ENCODE data around the gene SLC23A2. TPM values are rescaled to one million over a fixed set of nuclear protein-coding genes. Genes with fewer than 3 reads are reported as not detected.

SLC23A2 gene
- total and polyA plus RNA-seq, 4 donors: 9.1 to 48.4 (median 14.7) TPM

DNA sequence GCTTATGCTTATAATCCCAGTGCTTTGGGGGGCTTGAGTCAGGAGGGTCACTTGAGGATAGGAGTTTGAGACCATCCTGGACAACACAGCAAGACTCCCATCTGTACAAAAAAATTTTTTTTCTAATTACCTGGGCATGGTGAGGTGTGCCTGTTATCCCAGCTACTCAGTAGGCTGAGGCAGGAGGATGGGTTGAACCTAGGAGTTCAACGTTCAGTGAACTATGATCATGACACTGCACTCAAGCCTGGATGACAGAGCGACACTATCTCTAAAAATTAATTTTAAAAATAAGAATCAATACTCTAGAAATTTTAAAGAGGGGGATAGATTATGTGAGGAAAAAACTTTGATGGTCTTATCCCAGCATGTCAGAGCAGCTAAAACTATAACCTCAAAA lies 44.1 kb downstream of the SLC23A2 start (continued):
- TF ChIP-seq REST (IDR thresholded peaks at IDR 0.05) (no peak), MAX (IDR thresholded peaks at IDR 0.05) (no peak), FOXA1 (IDR thresholded peaks at IDR 0.05) (no peak), RXRA (IDR thresholded peaks at IDR 0.05) (peak; percentile 53 to 58)

DNA sequence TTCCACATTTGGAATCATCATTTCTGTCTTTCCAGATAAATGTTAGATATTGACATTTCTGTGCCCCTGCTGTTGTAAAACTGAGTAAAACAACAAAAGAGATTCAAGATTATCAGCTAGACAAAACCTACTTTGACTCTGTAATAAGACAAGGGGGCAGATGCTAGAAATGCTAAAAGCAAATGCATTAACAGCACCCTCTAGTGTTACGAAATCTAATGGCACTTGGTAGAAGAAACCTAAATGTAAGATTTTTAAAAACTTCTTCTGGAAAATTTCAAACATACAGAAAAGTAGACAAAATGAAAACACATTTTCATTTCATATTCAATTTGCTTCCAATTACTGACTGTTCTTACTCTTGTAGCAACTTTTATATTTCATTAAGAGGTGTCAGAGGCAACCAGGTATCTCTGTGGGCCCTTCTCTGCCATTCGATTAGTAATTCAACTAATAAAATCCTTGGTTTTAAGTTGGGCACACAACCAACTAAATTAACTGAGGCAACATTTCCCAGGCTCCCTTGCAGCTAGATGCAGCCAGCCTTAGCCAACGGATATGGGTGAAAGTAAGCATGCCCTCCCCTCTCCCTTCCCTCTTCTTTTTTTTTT lies 45.0 kb downstream of the SLC23A2 start:
- Histone ChIP-seq H3K27me3 (ENCODE audit: control insufficient read depth in 4 of 4, insufficient read depth in 4 of 4, low read length in 3 of 4) (no peaks in the 10 kb centered on the region), H3K36me3 (ENCODE audit: control insufficient read depth in 4 of 4, insufficient read depth in 3 of 4, low read depth in 1 of 4, low read length in 3 of 4) (peaks cover 0 to 5% (median under 1%) of the 10 kb centered on the region in 4 donors), H3K4me3 (ENCODE audit: low read depth in 1 of 3, low read length in 3 of 3) (no peak overlapping the region), H3K27ac (ENCODE audit: low read depth in 1 of 2, low read length in 2 of 2) (peak overlapping the region; percentile 14 to 60), H3K9ac (ENCODE audit: low read depth in 1 of 2, low read length in 2 of 2) (no peak overlapping the region), H3K9me3 (ENCODE audit: control insufficient read depth in 4 of 4, low read length in 3 of 4) (no peaks in the 10 kb centered on the region), H3K4me1 (ENCODE audit: control insufficient read depth in 4 of 4, insufficient read depth in 4 of 4, low read length in 3 of 4) (peaks cover 0 to 18% (median under 1%) of the 10 kb centered on the region in 4 donors)
- TF ChIP-seq GABPA (IDR thresholded peaks at IDR 0.05 in 1 of 2, conservative IDR thresholded peaks at IDR 0.05 in 1 of 2) (no peak), FOXA1 (IDR thresholded peaks at IDR 0.05) (no peak), REST (IDR thresholded peaks at IDR 0.05) (no peak), HNF4A (conservative IDR thresholded peaks at IDR 0.05) (peak in 1 of 2 donors; percentile 23), RAD21 (IDR thresholded peaks at IDR 0.05) (peak; percentile 95)
- TF ChIP-seq, protein P1, sequence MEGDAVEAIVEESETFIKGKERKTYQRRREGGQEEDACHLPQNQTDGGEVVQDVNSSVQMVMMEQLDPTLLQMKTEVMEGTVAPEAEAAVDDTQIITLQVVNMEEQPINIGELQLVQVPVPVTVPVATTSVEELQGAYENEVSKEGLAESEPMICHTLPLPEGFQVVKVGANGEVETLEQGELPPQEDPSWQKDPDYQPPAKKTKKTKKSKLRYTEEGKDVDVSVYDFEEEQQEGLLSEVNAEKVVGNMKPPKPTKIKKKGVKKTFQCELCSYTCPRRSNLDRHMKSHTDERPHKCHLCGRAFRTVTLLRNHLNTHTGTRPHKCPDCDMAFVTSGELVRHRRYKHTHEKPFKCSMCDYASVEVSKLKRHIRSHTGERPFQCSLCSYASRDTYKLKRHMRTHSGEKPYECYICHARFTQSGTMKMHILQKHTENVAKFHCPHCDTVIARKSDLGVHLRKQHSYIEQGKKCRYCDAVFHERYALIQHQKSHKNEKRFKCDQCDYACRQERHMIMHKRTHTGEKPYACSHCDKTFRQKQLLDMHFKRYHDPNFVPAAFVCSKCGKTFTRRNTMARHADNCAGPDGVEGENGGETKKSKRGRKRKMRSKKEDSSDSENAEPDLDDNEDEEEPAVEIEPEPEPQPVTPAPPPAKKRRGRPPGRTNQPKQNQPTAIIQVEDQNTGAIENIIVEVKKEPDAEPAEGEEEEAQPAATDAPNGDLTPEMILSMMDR (IDR thresholded peaks at IDR 0.05; ENCODE audit: low read depth, low read length, missing input control): peak; percentile 76
- 55% methylated on average over 3 of the region's 3 CpGs for WGBS
- no peak for DNase-seq (ENCODE audit: low spot score)

DNA sequence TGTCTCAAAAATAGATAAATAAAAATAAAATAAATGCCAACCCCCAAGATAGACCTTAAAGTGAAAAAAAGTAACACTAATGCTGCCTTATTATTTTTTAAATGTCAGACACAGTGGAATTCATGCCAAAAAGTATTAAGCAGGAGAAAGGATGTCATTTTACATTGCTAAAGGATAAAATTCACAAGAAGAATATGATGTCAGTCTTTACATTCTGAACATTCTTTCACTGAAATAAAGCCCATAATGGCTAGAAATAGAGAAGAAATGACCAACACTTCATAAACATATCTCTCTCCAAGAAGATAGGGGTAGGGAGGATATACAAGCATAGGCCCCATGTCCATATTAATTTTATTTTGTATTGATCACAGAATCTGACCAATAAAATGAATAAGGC lies 47.4 kb downstream of the SLC23A2 start:
- Histone ChIP-seq H3K27me3 (ENCODE audit: control insufficient read depth in 4 of 4, insufficient read depth in 4 of 4, low read length in 3 of 4) (no peaks in the 10 kb centered on the region), H3K27ac (ENCODE audit: low read depth in 1 of 2, low read length in 2 of 2) (no peak overlapping the region), H3K36me3 (ENCODE audit: control insufficient read depth in 4 of 4, insufficient read depth in 3 of 4, low read depth in 1 of 4, low read length in 3 of 4) (peaks cover 0 to 5% (median under 1%) of the 10 kb centered on the region in 4 donors), H3K9ac (ENCODE audit: low read depth in 1 of 2, low read length in 2 of 2) (no peak overlapping the region), H3K9me3 (ENCODE audit: control insufficient read depth in 4 of 4, low read length in 3 of 4) (no peaks in the 10 kb centered on the region), H3K4me3 (ENCODE audit: low read depth in 1 of 3, low read length in 3 of 3) (no peak overlapping the region), H3K4me1 (ENCODE audit: control insufficient read depth in 4 of 4, insufficient read depth in 4 of 4, low read length in 3 of 4) (peaks cover 0 to 26% (median 15%) of the 10 kb centered on the region in 4 donors)
- DNase-seq (ENCODE audit: low spot score): no peak
- TF ChIP-seq YY1 (IDR thresholded peaks at IDR 0.05) (no peak), RXRA (IDR thresholded peaks at IDR 0.05) (no peak), GABPA (IDR thresholded peaks at IDR 0.05 in 1 of 2, conservative IDR thresholded peaks at IDR 0.05 in 1 of 2) (no peak)

Measured in liver (tissue), 9 donors.